HG02678 (cell line): ENCODE data around the gene IL12RB2.

ENCODE experiments used
- ATAC-seq: cut with Tn5 transposase; IDR thresholded peaks from one replicate; pipeline ENCODE4 v1.9.1; 2021; ENCODE audit warnings: mild to moderate bottlenecking, moderate library complexity; ENCODE audit not compliant: unreplicated experiment

Gene IL12RB2

GRCh38 chr1:67313934-67314671 lies 6.4 kb downstream of the IL12RB2 start:
- no peak for ATAC-seq

- ATAC-seq, result no peak
Observed at GRCh38 chr1:67314696-67315095, 7.0 kb downstream of the IL12RB2 start.

- no peak for ATAC-seq
Observed at GRCh38 chr1:67316180-67316902, 8.7 kb downstream of the IL12RB2 start.

- ATAC-seq, result no peak
Observed at GRCh38 chr1:67316918-67317317, 9.2 kb downstream of the IL12RB2 start.

GRCh38 chr1:67317803-67318202 lies 10.1 kb downstream of the IL12RB2 start:
- no peak for ATAC-seq

- no peak for ATAC-seq
Observed at GRCh38 chr1:67322442-67322841, 14.8 kb downstream of the IL12RB2 start.

GRCh38 chr1:67323087-67323486 lies 15.4 kb downstream of the IL12RB2 start:
- ATAC-seq, result no peak

- ATAC-seq, result no peak
Observed at GRCh38 chr1:67324068-67324467, 16.4 kb downstream of the IL12RB2 start.

- ATAC-seq, result no peak
Observed at GRCh38 chr1:67327864-67328466, 20.3 kb downstream of the IL12RB2 start.

- peak; percentile 78 for ATAC-seq
Observed at GRCh38 chr1:67332653-67333529, 25.2 kb downstream of the IL12RB2 start.

GRCh38 chr1:67333603-67334002 lies 25.9 kb downstream of the IL12RB2 start:
- ATAC-seq, result no peak

GRCh38 chr1:67335411-67335810 lies 27.7 kb downstream of the IL12RB2 start:
- no peak for ATAC-seq

- ATAC-seq, result no peak
Observed at GRCh38 chr1:67336157-67336556, 28.5 kb downstream of the IL12RB2 start.

GRCh38 chr1:67336783-67337182 lies 29.1 kb downstream of the IL12RB2 start:
- peak; percentile 20 for ATAC-seq

GRCh38 chr1:67338642-67339041 lies 31.0 kb downstream of the IL12RB2 start:
- ATAC-seq, result peak; percentile 28

GRCh38 chr1:67339623-67340343 lies 32.1 kb downstream of the IL12RB2 start:
- no peak for ATAC-seq

GRCh38 chr1:67342076-67342890 lies 34.6 kb downstream of the IL12RB2 start:
- peak; percentile 41 for ATAC-seq

GRCh38 chr1:67345556-67345955 lies 37.9 kb downstream of the IL12RB2 start:
- ATAC-seq, result no peak

GRCh38 chr1:67346982-67347381 lies 39.3 kb downstream of the IL12RB2 start:
- ATAC-seq, result no peak
